Measurements from ENCODE around the gene DHX32.

DHX32 gene

GRCh38 chr10:125840955-125841354 is 40.1 kb downstream of the DHX32 start:
- TF ChIP-seq CTCF (IDR thresholded peaks at IDR 0.05; ENCODE audit: extremely low read depth, missing control alignments): no peak
- DNase-seq (ENCODE audit: low spot score): no peak

GRCh38 chr10:125840406-125840805 is 40.7 kb downstream of the DHX32 start:
- no peak for TF ChIP-seq CTCF (IDR thresholded peaks at IDR 0.05; ENCODE audit: extremely low read depth, missing control alignments)

GRCh38 chr10:125838802-125839575 is 42.1 kb downstream of the DHX32 start:
- DNase-seq (ENCODE audit: low spot score): no peak
- no peak for TF ChIP-seq CTCF (IDR thresholded peaks at IDR 0.05; ENCODE audit: extremely low read depth, missing control alignments)

More at GRCh38 chr10:125840406-125840805, 40.7 kb downstream of the DHX32 start:
- no peak for DNase-seq (ENCODE audit: low spot score)

GRCh38 chr10:125836746-125837145 is 44.3 kb downstream of the DHX32 start:
- no peak for DNase-seq (ENCODE audit: low spot score)
- TF ChIP-seq CTCF (IDR thresholded peaks at IDR 0.05; ENCODE audit: extremely low read depth, missing control alignments): no peak

- no peak for DNase-seq (ENCODE audit: low spot score)
- no peak for TF ChIP-seq CTCF (IDR thresholded peaks at IDR 0.05; ENCODE audit: extremely low read depth, missing control alignments)
These were observed 52.8 kb downstream of the DHX32 start for GRCh38 chr10:125828311-125828710.

- TF ChIP-seq CTCF (IDR thresholded peaks at IDR 0.05; ENCODE audit: extremely low read depth, missing control alignments): no peak
- DNase-seq (ENCODE audit: low spot score): no peak
These were observed 54.0 kb downstream of the DHX32 start for GRCh38 chr10:125827133-125827532.

- DNase-seq (ENCODE audit: low spot score): no peak
- TF ChIP-seq CTCF (IDR thresholded peaks at IDR 0.05; ENCODE audit: extremely low read depth, missing control alignments): no peak
These were observed 56.4 kb downstream of the DHX32 start for GRCh38 chr10:125824736-125825135.

Measured in GM20000 (cell line).